GM12891 (cell line): Measurements from ENCODE around the gene REL.

Experiments used
- POLR2A ChIP-seq: IDR thresholded peaks from 2 replicates; pipeline ENCODE4 v1.6.1; 2011; ENCODE audit warnings: low read depth, low read length, control low read depth
- POLR2AphosphoS5 ChIP-seq: IDR thresholded peaks from 2 replicates; pipeline ENCODE4 v1.6.1; 2011; ENCODE audit warnings: low read depth, low read length, control low read depth

DNA sequence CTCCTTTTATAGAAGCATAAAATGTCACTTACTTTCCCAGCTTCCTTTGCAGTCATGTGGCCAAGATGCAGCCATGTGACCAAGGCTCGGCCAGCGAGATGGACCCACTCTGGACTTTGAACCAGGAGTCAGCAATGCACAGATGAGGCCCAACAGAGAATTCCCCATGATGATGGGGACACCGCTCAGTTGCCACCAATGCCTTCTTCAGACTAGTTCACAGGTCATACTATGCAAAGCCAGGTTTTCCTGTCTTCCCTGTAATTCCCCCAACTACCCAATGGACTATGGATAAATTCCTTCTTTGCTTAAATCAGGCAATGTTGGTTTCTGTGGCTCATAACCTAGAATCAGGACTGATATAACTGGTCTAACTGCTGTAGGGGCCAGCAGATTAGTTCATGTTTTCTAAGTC lies 22.5 kb upstream of the REL start:
- TF ChIP-seq POLR2A, result no peak
- no peak for TF ChIP-seq POLR2AphosphoS5
